ENCODE measurements around the gene RSPH3.

RSPH3 gene

DNA sequence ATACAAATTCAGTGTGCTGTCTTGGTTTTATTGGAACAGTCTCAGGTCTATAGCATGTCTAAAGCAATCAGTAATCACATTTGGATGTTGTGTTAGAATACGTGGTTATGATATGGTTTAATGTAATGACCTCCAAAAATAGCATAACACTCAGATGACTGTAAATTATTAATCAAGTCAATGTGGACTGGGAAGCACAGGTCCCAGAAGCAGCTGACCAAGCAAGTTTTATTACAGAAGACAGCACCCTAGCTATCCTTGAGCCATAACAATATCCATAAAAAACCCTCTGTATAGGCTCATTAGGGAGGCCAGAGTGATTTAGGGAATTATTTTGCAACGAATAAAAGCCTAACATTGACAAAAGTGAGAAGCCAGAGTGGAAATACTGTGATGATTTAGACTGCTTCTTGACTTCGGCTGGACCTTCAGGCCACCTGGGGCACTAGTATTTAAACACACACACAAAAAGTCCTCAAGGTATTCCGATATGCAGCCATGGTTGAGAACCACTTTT lies 66.9 kb downstream of the RSPH3 start:
- H3K27ac ChIP-seq (ENCODE audit: low read length): no peak overlapping the region
- H3K36me3 ChIP-seq (ENCODE audit: control insufficient read depth in 2 of 2, insufficient read depth in 2 of 2, low read length in 2 of 2): no peaks in the 10 kb centered on the region
- H3K9me3 ChIP-seq (ENCODE audit: control insufficient read depth in 2 of 2, low read length in 2 of 2): no peaks in the 10 kb centered on the region
- H3K27me3 ChIP-seq (ENCODE audit: control insufficient read depth in 1 of 2, insufficient read depth in 2 of 2, low read length in 2 of 2): no peaks in the 10 kb centered on the region
- no peak overlapping the region for H3K9ac ChIP-seq (ENCODE audit: low read length in 2 of 2)
- H3K4me3 ChIP-seq (ENCODE audit: low read length in 2 of 2): no peak overlapping the region
- H3K4me1 ChIP-seq (ENCODE audit: control insufficient read depth, insufficient read depth, low read length): no peaks in the 10 kb centered on the region

DNA sequence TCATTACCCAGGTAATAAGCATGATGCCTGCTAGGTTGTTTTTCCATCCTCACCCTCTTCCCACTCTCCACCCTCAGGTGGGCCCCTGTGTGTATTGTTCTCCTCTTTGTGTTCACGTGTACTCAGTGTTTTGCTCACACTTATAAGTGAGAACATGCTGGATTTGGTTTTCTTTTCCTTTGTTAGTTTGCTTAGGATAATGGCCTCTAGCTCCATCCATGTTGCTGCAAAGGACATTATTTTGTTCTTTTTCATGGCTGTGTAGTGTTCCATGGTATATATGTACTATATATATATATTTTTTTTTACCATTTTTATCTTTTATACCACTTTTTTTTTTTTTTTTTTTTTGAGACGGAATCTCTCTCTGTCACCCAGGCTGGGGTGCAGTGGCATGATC lies 71.9 kb downstream of the RSPH3 start:
- H3K36me3 ChIP-seq (ENCODE audit: control insufficient read depth in 2 of 2, insufficient read depth in 2 of 2, low read length in 2 of 2): no peaks in the 10 kb centered on the region
- H3K27me3 ChIP-seq (ENCODE audit: control insufficient read depth in 1 of 2, insufficient read depth in 2 of 2, low read length in 2 of 2): no peaks in the 10 kb centered on the region
- no peak overlapping the region for H3K27ac ChIP-seq (ENCODE audit: low read length)
- no peak overlapping the region for H3K9ac ChIP-seq (ENCODE audit: low read length in 2 of 2)
- H3K4me1 ChIP-seq (ENCODE audit: control insufficient read depth, insufficient read depth, low read length): no peaks in the 10 kb centered on the region
- H3K4me3 ChIP-seq (ENCODE audit: low read length in 2 of 2): no peak overlapping the region
- no peaks in the 10 kb centered on the region for H3K9me3 ChIP-seq (ENCODE audit: control insufficient read depth in 2 of 2, low read length in 2 of 2)

DNA sequence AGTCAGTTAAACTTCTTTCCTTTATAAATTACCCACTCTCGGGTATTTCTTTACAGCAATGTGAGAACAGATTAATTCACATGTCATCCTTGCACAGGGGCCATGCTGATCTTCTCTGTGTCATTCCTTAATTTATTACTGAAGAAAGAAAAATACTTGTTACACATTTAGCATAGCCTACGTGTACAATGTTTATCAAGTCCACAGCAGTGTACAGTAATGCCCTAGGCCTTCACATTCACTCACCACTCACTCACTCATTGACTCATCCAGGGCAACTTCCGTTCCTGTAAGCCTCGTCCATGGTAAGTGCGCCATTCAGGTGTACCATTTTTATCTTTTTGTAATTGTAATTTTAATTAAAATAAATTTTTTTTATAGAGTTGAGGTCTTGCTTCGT lies 73.6 kb downstream of the RSPH3 start:
- no peak overlapping the region for H3K27ac ChIP-seq (ENCODE audit: low read length)
- no peaks in the 10 kb centered on the region for H3K4me1 ChIP-seq (ENCODE audit: control insufficient read depth, insufficient read depth, low read length)
- H3K9ac ChIP-seq (ENCODE audit: low read length in 2 of 2): no peak overlapping the region
- H3K27me3 ChIP-seq (ENCODE audit: control insufficient read depth in 1 of 2, insufficient read depth in 2 of 2, low read length in 2 of 2): no peaks in the 10 kb centered on the region
- H3K9me3 ChIP-seq (ENCODE audit: control insufficient read depth in 2 of 2, low read length in 2 of 2): no peaks in the 10 kb centered on the region
- H3K36me3 ChIP-seq (ENCODE audit: control insufficient read depth in 2 of 2, insufficient read depth in 2 of 2, low read length in 2 of 2): no peaks in the 10 kb centered on the region
- H3K4me3 ChIP-seq (ENCODE audit: low read length in 2 of 2): no peak overlapping the region

DNA sequence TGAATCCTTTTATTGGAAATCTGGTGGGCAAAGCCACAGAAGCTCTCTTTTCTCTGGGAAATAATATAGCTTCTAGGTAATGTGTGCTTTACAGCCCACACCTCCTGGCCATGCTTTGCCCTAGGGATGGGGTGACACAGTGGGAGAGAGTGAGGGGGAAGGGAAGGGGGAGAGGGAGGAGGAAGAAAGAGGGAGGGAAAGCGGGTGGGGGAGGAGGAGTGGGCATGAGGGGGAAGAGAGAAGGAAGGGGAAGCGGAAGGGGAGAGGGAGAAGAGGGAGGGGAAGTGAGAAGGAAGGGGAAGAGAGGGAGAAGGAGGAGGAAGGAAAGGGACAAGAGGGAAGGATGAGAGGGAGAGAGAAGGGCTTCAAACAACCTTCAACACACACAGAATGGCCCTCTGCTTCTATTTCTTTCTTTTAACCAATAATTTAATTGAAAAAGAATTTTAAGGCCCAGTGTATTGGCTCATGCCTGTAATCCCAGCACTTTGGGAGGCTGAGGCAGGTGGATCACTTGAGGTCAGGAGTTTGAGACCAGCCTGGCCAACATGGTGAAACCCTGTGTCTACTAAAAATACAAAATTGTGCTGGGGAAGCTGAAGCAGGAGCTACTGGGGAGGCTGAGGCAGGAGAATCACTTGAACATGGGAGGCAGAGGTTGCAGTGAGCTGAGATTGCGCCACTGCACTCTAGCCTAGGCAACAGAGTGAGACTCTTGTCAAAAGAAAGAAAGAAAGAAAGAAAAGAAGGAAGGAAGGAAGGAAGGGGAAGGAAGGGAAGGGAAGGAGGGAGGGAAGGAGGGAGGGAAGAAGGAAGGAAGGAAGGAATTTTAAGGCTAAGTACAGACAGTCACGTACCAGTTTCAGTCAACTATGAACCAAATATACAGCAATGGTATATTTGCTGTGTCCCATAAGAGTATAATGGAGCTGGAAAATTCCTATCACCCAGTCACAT lies 75.2 kb downstream of the RSPH3 start:
- H3K27ac ChIP-seq (ENCODE audit: low read length): no peak overlapping the region
- H3K9me3 ChIP-seq (ENCODE audit: control insufficient read depth in 2 of 2, low read length in 2 of 2): no peaks in the 10 kb centered on the region
- H3K9ac ChIP-seq (ENCODE audit: low read length in 2 of 2): no peak overlapping the region
- H3K4me3 ChIP-seq (ENCODE audit: low read length in 2 of 2): no peak overlapping the region
- no peaks in the 10 kb centered on the region for H3K27me3 ChIP-seq (ENCODE audit: control insufficient read depth in 1 of 2, insufficient read depth in 2 of 2, low read length in 2 of 2)
- H3K36me3 ChIP-seq (ENCODE audit: control insufficient read depth in 2 of 2, insufficient read depth in 2 of 2, low read length in 2 of 2): no peaks in the 10 kb centered on the region
- H3K4me1 ChIP-seq (ENCODE audit: control insufficient read depth, insufficient read depth, low read length): no peaks in the 10 kb centered on the region

DNA sequence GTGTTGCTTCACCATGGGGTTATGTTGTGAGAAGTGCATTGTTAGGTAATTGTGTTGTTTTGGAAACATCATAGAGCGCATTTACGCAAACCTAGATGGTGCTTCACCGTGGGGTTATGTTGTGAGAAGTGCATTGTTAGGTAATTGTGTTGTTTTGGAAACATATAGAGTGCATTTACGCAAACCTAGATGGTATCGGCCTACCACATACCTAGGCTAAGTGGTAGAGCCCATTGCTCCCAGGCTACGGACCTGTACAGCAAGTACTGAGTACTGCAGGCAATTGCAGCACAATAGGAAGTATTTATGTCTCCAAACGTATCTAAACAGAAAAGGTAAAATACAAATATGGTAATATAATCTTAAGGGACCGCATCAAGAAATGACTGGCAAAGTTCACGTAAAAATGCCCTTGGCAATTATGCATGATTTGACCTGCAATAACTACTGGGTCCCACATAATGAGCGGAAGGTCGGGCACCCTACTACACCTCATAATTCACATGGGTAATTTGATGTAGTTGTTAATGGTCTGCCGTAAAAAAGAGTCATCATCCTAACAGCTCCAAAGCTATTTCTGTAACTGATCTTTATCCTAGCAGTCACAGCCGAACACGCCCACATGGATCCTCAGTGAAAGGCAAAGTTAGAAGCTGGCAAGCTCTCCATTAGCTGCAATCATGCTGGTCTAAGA lies 76.0 kb downstream of the RSPH3 start:
- Histone ChIP-seq H3K27ac (ENCODE audit: low read length) (no peak overlapping the region), H3K4me3 (ENCODE audit: low read length in 2 of 2) (no peak overlapping the region), H3K36me3 (ENCODE audit: control insufficient read depth in 2 of 2, insufficient read depth in 2 of 2, low read length in 2 of 2) (no peaks in the 10 kb centered on the region), H3K9ac (ENCODE audit: low read length in 2 of 2) (no peak overlapping the region), H3K27me3 (ENCODE audit: control insufficient read depth in 1 of 2, insufficient read depth in 2 of 2, low read length in 2 of 2) (no peaks in the 10 kb centered on the region), H3K4me1 (ENCODE audit: control insufficient read depth, insufficient read depth, low read length) (no peaks in the 10 kb centered on the region), H3K9me3 (ENCODE audit: control insufficient read depth in 2 of 2, low read length in 2 of 2) (no peaks in the 10 kb centered on the region)

Measured in stomach smooth muscle (tissue), 2 donors.